Activated T-cell treated with anti-CD3 and anti-CD28 coated beads, Interleukin-2, amount 50 U/mL, for 1 hour (primary cell): Measurements from ENCODE around the gene TMEM8B.

Source experiments
- DNase-seq: peaks from one replicate; pipeline ENCODE4 v3.0.0-alpha.2; 2020

The TMEM8B gene

GRCh38 chr9:35829084-35829763, at the start of gene TMEM8B:
TSS of gene TMEM8B (plus strand) at chr9:35829228. CDS start at chr9:35829448, 220 bp downstream.
- peak; percentile 94 for DNase-seq

GRCh38 chr9:35781066-35781465, 48.0 kb upstream of the TMEM8B start:
- no peak for DNase-seq

GRCh38 chr9:35783418-35783817, 45.6 kb upstream of the TMEM8B start:
- no peak for DNase-seq

GRCh38 chr9:35789541-35789940, 39.5 kb upstream of the TMEM8B start:
- DNase-seq = no peak

GRCh38 chr9:35790025-35790384, 39.0 kb upstream of the TMEM8B start:
- DNase-seq = no peak

- peak; percentile 48 for DNase-seq
Measured at GRCh38 chr9:35790385-35791296, 38.4 kb upstream of the TMEM8B start.

- no peak for DNase-seq
Measured at GRCh38 chr9:35791297-35791921, 37.6 kb upstream of the TMEM8B start, which contains the start of gene NPR2. TSS of gene NPR2 (plus strand) at chr9:35791591. CDS start at chr9:35792409, 818 bp downstream.

- DNase-seq = no peak
Measured at GRCh38 chr9:35792024-35792813, 36.8 kb upstream of the TMEM8B start.

GRCh38 chr9:35792826-35793225, 36.2 kb upstream of the TMEM8B start:
- no peak for DNase-seq

GRCh38 chr9:35793461-35793860, 35.6 kb upstream of the TMEM8B start:
- no peak for DNase-seq

- DNase-seq = no peak
Measured at GRCh38 chr9:35795695-35796094, 33.3 kb upstream of the TMEM8B start.

- no peak for DNase-seq
Measured at GRCh38 chr9:35797311-35798109, 31.5 kb upstream of the TMEM8B start.

GRCh38 chr9:35798658-35799374, 30.2 kb upstream of the TMEM8B start:
- DNase-seq = no peak

GRCh38 chr9:35800530-35800929, 28.5 kb upstream of the TMEM8B start:
- DNase-seq = no peak

- DNase-seq = no peak
Measured at GRCh38 chr9:35801328-35802128, 27.5 kb upstream of the TMEM8B start.

GRCh38 chr9:35806101-35806500, 22.9 kb upstream of the TMEM8B start:
- DNase-seq = no peak

GRCh38 chr9:35808433-35808832, 20.6 kb upstream of the TMEM8B start:
- no peak for DNase-seq

GRCh38 chr9:35810122-35810521, 18.9 kb upstream of the TMEM8B start:
- no peak for DNase-seq

GRCh38 chr9:35811381-35812024, 17.5 kb upstream of the TMEM8B start:
- no peak for DNase-seq
